HepG2 (cell line): ENCODE results near the gene NFIC. TPM values are rescaled to one million over a fixed set of nuclear protein-coding genes. Genes with fewer than 3 reads are reported as not detected.
A peak's percentile ranks its signal among the peaks of the same experiment; 100 is the strongest.

ENCODE experiments used
- DNMT1 ChIP-seq: sonication (generic); formaldehyde crosslinking; IDR thresholded peaks from 2 replicates; pipeline ENCODE4 v1.5.1; 2020; ENCODE audit warnings: mild to moderate bottlenecking, missing genetic modification reagents
- GPN1 ChIP-seq: sonication (generic); formaldehyde crosslinking; IDR thresholded peaks from 2 replicates; pipeline ENCODE4 v1.5.1; 2020; ENCODE audit warnings: missing genetic modification reagents, borderline replicate concordance
- HIVEP1 ChIP-seq: sonication (generic); formaldehyde crosslinking; IDR thresholded peaks from 2 replicates; pipeline ENCODE4 v1.4.0; 2020; ENCODE audit warnings: mild to moderate bottlenecking, missing genetic modification reagents
- HNRNPUL1 ChIP-seq: fragments of 200-400 bp; formaldehyde crosslinking; IDR thresholded peaks from 2 replicates; pipeline ENCODE4 v1.6.1; 2017; ENCODE audit warnings: low read depth, mild to moderate bottlenecking, low read length, moderate library complexity
- ISX ChIP-seq: sonication (generic); formaldehyde crosslinking; conservative IDR thresholded peaks from 2 replicates; pipeline ENCODE4 v1.5.0; 2020; ENCODE audit warnings: missing genetic modification reagents
- KLF11 ChIP-seq: IDR thresholded peaks from 2 replicates; pipeline ENCODE4 v1.6.1; 2016; ENCODE audit warnings: missing compliant biosample characterization
- KLF6 ChIP-seq: IDR thresholded peaks from 2 replicates; pipeline ENCODE4 v1.8.0; 2016; ENCODE audit warnings: missing biosample characterization, missing genetic modification reagents
- MXI1 ChIP-seq: IDR thresholded peaks from 3 replicates; pipeline ENCODE4 v1.6.1; 2012; ENCODE audit warnings: low read depth, low read length, inconsistent platforms, borderline replicate concordance
- NR2F6 ChIP-seq, 2 experiments: IDR thresholded peaks; 2 replicates each; pipeline ENCODE4 v1.6.1; 2016; ENCODE audit warnings: antibody characterized with exemption in 1 of 2, mild to moderate bottlenecking in 1 of 2
- TEAD3 ChIP-seq: optimal IDR thresholded peaks from 2 replicates; pipeline ENCODE3; 2016; ENCODE audit warnings: borderline replicate concordance
- TGIF2 ChIP-seq: IDR thresholded peaks from 2 replicates; pipeline ENCODE4 v1.6.1; 2016; ENCODE audit warnings: control low read depth, missing compliant biosample characterization
- ZNF383 ChIP-seq: sonication (generic); formaldehyde crosslinking; IDR thresholded peaks from 2 replicates; pipeline ENCODE4 v1.4.0; 2020; ENCODE audit warnings: missing genetic modification reagents, mild to moderate bottlenecking, borderline replicate concordance
- ZNF501 ChIP-seq: sonication (generic); formaldehyde crosslinking; IDR thresholded peaks from 2 replicates; pipeline ENCODE4 v1.5.1; 2020; ENCODE audit warnings: mild to moderate bottlenecking, moderate library complexity, missing genetic modification reagents
- ZNF674 ChIP-seq: sonication (generic); formaldehyde crosslinking; IDR thresholded peaks from 2 replicates; pipeline ENCODE4 v1.5.0; 2020; ENCODE audit warnings: low read depth, mild to moderate bottlenecking, missing genetic modification reagents
- polyA plus RNA-seq, 8 experiments: library from polyadenylated mRNA; depleted of rRNA in 3 of 8; stranded (reverse) in 7 of 8; unstranded in 1 of 8; fragments of >200 nt; fragmentation: Illumina TruSeq in 4 of 8; extraction: Trizol in 4 of 8; gene quantifications; 2 replicates each; pipeline versions ENCODE4 v1.2.1 to v1.2.3, GENCODE V29; 2011 to 2016; ENCODE audit warnings: low read depth in 4 of 8, missing spikeins in 1 of 8, mixed read lengths in 1 of 8; ENCODE audit not compliant: insufficient read depth in 1 of 8
- total RNA-seq, 5 experiments: library from RNA; depleted of rRNA; stranded (reverse); fragments of >200 nt; fragmentation: Illumina TruSeq; extraction: Trizol; gene quantifications; 2 replicates each; pipeline ENCODE4 v1.2.3, GENCODE V29; 2016; ENCODE audit warnings: low read depth in 1 of 5
- TF ChIP-seq, protein P1 (sequence below): sonication (generic); formaldehyde crosslinking; IDR thresholded peaks from 2 replicates; pipeline ENCODE4 v1.5.0; 2020; ENCODE audit warnings: mild to moderate bottlenecking, missing genetic modification reagents, borderline replicate concordance
- TF ChIP-seq, protein P2 (sequence below): sonication (generic); formaldehyde crosslinking; conservative IDR thresholded peaks from 2 replicates; pipeline ENCODE4 v1.4.0; 2020; ENCODE audit warnings: missing genetic modification reagents
- TF ChIP-seq, protein P3 (sequence below): sonication (generic); formaldehyde crosslinking; IDR thresholded peaks from 2 replicates; pipeline ENCODE4 v1.5.0; 2020; ENCODE audit warnings: missing genetic modification reagents
- TF ChIP-seq, protein P4 (sequence below): sonication (generic); formaldehyde crosslinking; IDR thresholded peaks from 2 replicates; pipeline ENCODE4 v1.5.0; 2020; ENCODE audit warnings: missing genetic modification reagents

NFIC gene
- total and polyA plus RNA-seq, 2 of the 13 experiments (the other 11 are each of a cell fraction or from before 2014, with no cell fraction given): 1.3 to 2.5 TPM

DNA sequence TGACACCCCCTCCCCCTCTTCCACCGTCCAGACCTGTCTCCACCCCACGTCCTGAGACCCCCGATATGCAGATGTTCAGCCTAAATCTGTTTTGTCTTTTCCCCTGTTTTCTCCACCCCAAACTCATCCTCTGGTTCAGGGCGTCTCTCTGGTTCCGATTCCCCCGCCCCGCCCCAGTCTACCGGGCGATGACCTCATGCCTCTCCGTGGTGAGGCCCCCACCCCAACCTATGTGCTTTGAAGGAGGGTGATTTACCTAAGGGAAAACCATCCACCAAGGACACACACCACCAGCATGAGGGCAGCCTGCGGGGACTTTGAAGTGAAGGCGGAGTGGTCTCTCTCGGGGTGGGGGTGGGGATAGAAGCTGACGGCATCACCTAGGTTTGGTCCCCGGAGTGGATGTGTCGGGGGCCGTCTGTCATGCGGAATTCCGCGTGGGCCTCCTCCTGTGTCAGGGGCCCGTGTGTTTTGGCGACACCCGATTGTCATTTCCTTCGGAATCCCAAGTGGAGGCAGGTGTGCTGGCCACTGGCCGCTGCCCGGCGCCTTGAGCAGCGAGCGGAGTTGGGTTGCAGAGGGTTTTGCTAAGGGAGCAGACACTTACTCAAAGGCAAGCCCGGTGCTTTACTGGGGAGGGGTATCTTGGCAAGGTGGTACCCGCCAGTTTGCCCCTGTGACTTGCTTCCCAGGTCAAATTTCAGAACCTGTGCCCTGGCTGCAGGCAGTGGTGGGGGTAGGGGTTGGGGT lies 141.2 kb downstream of the NFIC start (continued):
- TF ChIP-seq, protein P1, sequence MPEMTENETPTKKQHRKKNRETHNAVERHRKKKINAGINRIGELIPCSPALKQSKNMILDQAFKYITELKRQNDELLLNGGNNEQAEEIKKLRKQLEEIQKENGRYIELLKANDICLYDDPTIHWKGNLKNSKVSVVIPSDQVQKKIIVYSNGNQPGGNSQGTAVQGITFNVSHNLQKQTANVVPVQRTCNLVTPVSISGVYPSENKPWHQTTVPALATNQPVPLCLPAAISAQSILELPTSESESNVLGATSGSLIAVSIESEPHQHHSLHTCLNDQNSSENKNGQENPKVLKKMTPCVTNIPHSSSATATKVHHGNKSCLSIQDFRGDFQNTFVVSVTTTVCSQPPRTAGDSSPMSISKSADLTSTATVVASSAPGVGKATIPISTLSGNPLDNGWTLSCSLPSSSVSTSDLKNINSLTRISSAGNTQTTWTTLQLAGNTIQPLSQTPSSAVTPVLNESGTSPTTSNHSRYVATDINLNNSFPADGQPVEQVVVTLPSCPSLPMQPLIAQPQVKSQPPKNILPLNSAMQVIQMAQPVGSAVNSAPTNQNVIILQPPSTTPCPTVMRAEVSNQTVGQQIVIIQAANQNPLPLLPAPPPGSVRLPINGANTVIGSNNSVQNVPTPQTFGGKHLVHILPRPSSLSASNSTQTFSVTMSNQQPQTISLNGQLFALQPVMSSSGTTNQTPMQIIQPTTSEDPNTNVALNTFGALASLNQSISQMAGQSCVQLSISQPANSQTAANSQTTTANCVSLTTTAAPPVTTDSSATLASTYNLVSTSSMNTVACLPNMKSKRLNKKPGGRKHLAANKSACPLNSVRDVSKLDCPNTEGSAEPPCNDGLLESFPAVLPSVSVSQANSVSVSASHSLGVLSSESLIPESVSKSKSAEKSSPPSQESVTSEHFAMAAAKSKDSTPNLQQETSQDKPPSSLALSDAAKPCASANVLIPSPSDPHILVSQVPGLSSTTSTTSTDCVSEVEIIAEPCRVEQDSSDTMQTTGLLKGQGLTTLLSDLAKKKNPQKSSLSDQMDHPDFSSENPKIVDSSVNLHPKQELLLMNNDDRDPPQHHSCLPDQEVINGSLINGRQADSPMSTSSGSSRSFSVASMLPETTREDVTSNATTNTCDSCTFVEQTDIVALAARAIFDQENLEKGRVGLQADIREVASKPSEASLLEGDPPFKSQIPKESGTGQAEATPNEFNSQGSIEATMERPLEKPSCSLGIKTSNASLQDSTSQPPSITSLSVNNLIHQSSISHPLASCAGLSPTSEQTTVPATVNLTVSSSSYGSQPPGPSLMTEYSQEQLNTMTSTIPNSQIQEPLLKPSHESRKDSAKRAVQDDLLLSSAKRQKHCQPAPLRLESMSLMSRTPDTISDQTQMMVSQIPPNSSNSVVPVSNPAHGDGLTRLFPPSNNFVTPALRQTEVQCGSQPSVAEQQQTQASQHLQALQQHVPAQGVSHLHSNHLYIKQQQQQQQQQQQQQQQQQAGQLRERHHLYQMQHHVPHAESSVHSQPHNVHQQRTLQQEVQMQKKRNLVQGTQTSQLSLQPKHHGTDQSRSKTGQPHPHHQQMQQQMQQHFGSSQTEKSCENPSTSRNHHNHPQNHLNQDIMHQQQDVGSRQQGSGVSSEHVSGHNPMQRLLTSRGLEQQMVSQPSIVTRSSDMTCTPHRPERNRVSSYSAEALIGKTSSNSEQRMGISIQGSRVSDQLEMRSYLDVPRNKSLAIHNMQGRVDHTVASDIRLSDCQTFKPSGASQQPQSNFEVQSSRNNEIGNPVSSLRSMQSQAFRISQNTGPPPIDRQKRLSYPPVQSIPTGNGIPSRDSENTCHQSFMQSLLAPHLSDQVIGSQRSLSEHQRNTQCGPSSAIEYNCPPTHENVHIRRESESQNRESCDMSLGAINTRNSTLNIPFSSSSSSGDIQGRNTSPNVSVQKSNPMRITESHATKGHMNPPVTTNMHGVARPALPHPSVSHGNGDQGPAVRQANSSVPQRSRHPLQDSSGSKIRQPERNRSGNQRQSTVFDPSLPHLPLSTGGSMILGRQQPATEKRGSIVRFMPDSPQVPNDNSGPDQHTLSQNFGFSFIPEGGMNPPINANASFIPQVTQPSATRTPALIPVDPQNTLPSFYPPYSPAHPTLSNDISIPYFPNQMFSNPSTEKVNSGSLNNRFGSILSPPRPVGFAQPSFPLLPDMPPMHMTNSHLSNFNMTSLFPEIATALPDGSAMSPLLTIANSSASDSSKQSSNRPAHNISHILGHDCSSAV (CRISPR knock-in tag): no peak
- TF ChIP-seq ZNF674 (CRISPR knock-in tag) (no peak), GPN1 (CRISPR knock-in tag) (no peak), ISX (CRISPR knock-in tag) (no peak), NR2F6 (IDR thresholded peaks at IDR 0.05) (no peak), NR2F6 (CRISPR knock-in tag; IDR thresholded peaks at IDR 0.05) (no peak), MXI1 (no peak; the same call in 2 of the 3 replicates), HNRNPUL1 (no peak), ZNF501 (CRISPR knock-in tag) (no peak), TGIF2 (CRISPR knock-in tag) (no peak), TEAD3 (CRISPR knock-in tag) (no peak), ZNF383 (CRISPR knock-in tag) (no peak), DNMT1 (no peak), KLF11 (CRISPR knock-in tag) (no peak), KLF6 (CRISPR knock-in tag) (no peak), HIVEP1 (peak; percentile 64; the same call in 1 of the 2 replicates)
- TF ChIP-seq, protein P2, sequence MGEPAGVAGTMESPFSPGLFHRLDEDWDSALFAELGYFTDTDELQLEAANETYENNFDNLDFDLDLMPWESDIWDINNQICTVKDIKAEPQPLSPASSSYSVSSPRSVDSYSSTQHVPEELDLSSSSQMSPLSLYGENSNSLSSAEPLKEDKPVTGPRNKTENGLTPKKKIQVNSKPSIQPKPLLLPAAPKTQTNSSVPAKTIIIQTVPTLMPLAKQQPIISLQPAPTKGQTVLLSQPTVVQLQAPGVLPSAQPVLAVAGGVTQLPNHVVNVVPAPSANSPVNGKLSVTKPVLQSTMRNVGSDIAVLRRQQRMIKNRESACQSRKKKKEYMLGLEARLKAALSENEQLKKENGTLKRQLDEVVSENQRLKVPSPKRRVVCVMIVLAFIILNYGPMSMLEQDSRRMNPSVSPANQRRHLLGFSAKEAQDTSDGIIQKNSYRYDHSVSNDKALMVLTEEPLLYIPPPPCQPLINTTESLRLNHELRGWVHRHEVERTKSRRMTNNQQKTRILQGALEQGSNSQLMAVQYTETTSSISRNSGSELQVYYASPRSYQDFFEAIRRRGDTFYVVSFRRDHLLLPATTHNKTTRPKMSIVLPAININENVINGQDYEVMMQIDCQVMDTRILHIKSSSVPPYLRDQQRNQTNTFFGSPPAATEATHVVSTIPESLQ (CRISPR knock-in tag): no peak
- TF ChIP-seq, protein P3, sequence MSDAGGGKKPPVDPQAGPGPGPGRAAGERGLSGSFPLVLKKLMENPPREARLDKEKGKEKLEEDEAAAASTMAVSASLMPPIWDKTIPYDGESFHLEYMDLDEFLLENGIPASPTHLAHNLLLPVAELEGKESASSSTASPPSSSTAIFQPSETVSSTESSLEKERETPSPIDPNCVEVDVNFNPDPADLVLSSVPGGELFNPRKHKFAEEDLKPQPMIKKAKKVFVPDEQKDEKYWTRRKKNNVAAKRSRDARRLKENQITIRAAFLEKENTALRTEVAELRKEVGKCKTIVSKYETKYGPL (CRISPR knock-in tag): no peak
- TF ChIP-seq, protein P4, sequence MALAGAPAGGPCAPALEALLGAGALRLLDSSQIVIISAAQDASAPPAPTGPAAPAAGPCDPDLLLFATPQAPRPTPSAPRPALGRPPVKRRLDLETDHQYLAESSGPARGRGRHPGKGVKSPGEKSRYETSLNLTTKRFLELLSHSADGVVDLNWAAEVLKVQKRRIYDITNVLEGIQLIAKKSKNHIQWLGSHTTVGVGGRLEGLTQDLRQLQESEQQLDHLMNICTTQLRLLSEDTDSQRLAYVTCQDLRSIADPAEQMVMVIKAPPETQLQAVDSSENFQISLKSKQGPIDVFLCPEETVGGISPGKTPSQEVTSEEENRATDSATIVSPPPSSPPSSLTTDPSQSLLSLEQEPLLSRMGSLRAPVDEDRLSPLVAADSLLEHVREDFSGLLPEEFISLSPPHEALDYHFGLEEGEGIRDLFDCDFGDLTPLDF (CRISPR knock-in tag): no peak
